GM23248 (cell line): ENCODE results near the gene TMEM263. TPM values are rescaled to one million over a fixed set of nuclear protein-coding genes. Genes with fewer than 3 reads are reported as not detected.

ENCODE experiments used
- DNase-seq: peaks from one replicate; pipeline ENCODE4 v3.0.0-alpha.2; 2015
- H2AFZ ChIP-seq: fragments of 200-600 bp; sonication (generic); 2 replicates; pipeline ENCODE4 v1.6.1; 2016; ENCODE audit warnings: antibody characterized with exemption
- H3F3A ChIP-seq: fragments of 200-600 bp; sonication (generic); 2 replicates; pipeline ENCODE4 v1.6.1; 2016; ENCODE audit warnings: mild to moderate bottlenecking, antibody characterized with exemption, mixed run types; ENCODE audit not compliant: insufficient read depth
- H3K27ac ChIP-seq: fragments of 200-600 bp; sonication (generic); 2 replicates; pipeline ENCODE4 v1.5.1; 2016; ENCODE audit warnings: mild to moderate bottlenecking
- H3K27me3 ChIP-seq: fragments of 200-600 bp; sonication (generic); replicated peaks from 2 replicates; pipeline ENCODE4 v1.6.1; 2016; ENCODE audit warnings: mild to moderate bottlenecking; ENCODE audit not compliant: insufficient read depth
- H3K36me3 ChIP-seq: fragments of 200-600 bp; sonication (generic); 2 replicates; pipeline ENCODE4 v1.6.1; 2016; ENCODE audit warnings: low read depth, mild to moderate bottlenecking
- H3K4me1 ChIP-seq: fragments of 200-600 bp; sonication (generic); 2 replicates; pipeline ENCODE4 v1.6.1; 2016; ENCODE audit warnings: mild to moderate bottlenecking; ENCODE audit not compliant: insufficient read depth
- H3K4me2 ChIP-seq: fragments of 200-600 bp; sonication (generic); one replicate; pipeline ENCODE4 v1.6.1; 2016; ENCODE audit warnings: mild to moderate bottlenecking; ENCODE audit not compliant: unreplicated experiment
- H3K4me3 ChIP-seq: fragments of 200-600 bp; sonication (generic); 2 replicates; pipeline ENCODE4 v1.5.1; 2016; ENCODE audit warnings: mild to moderate bottlenecking
- H3K79me2 ChIP-seq: fragments of 200-600 bp; sonication (generic); 2 replicates; pipeline ENCODE4 v1.6.1; 2016; ENCODE audit warnings: mild to moderate bottlenecking; ENCODE audit not compliant: insufficient read depth
- H3K9ac ChIP-seq: fragments of 200-600 bp; sonication (generic); 2 replicates; pipeline ENCODE4 v1.6.1; 2016; ENCODE audit warnings: mild to moderate bottlenecking
- H3K9me2 ChIP-seq: fragments of 200-600 bp; sonication (generic); 2 replicates; pipeline ENCODE4 v1.6.1; 2016; ENCODE audit warnings: mixed run types, mild to moderate bottlenecking, moderate library complexity; ENCODE audit not compliant: insufficient read depth
- H3K9me3 ChIP-seq: fragments of 200-600 bp; sonication (generic); one replicate; pipeline ENCODE4 v1.6.1; 2017; ENCODE audit warnings: low read depth
- H4K20me1 ChIP-seq: fragments of 200-600 bp; sonication (generic); 2 replicates; pipeline ENCODE4 v1.6.0; 2016; ENCODE audit not compliant: insufficient read depth
- EZH2 ChIP-seq: fragments of 200-600 bp; sonication (generic); IDR thresholded peaks from 2 replicates; pipeline ENCODE4 v1.6.1; 2018; ENCODE audit warnings: antibody characterized with exemption, mild to moderate bottlenecking; ENCODE audit not compliant: insufficient read depth, poor library complexity, severe bottlenecking
- EZH2phosphoT487 ChIP-seq: fragments of 200-600 bp; sonication (generic); IDR thresholded peaks from 2 replicates; pipeline ENCODE4 v1.6.1; 2018; ENCODE audit warnings: antibody characterized with exemption, moderate library complexity, mild to moderate bottlenecking, low read depth; ENCODE audit not compliant: insufficient read depth
- WGBS, 2 experiments: methylation state at CpG; one replicate each; pipeline ENCODE4 v1.1.6; 2015 to 2017; ENCODE audit warnings: low lambda C conversion rate in 2 of 2, low coverage in 1 of 2; ENCODE audit errors: missing lambda C conversion rate in 2 of 2; 5-methylcytosine and 5-hydroxymethylcytosine counted together
- in situ Hi-C: fragments of 300-500 bp; cut with MboI; formaldehyde crosslinking; loops from 2 replicates; pipeline ENCODE4 v1.15.0; 2020
- polyA plus RNA-seq: library from polyadenylated mRNA; unstranded; fragments of >200 nt; fragmentation: Nextera tagmentation; extraction: Ambion mirVana; gene quantifications from 2 replicates; pipeline ENCODE4 v1.2.1, GENCODE V29; 2016
- total RNA-seq: library from RNA; depleted of rRNA; stranded (reverse); fragments of >200 nt; shearing (Covaris generic); gene quantifications from 2 replicates; pipeline ENCODE4 v1.2.3, GENCODE V29; 2014

TMEM263 gene
- total and polyA plus RNA-seq, 2 experiments from 2014 or later, result 136 to 147 TPM

- no peak overlapping the region for H3K9ac ChIP-seq
- no peak overlapping the region for H2AFZ ChIP-seq
- no peaks in the 10 kb centered on the region for H3K9me2 ChIP-seq
- 82 to 89% methylated on average over 2 of the region's 2 CpGs for WGBS, 2 experiments
- H3K4me2 ChIP-seq, result no peak overlapping the region
- no peaks in the 10 kb centered on the region for H3K27me3 ChIP-seq
- H3K79me2 ChIP-seq, result no peaks in the 10 kb centered on the region
- H3F3A ChIP-seq, result no peaks in the 10 kb centered on the region
- H3K9me3 ChIP-seq, result no peaks in the 10 kb centered on the region
- H3K27ac ChIP-seq, result no peak overlapping the region
- TF ChIP-seq EZH2, result no peak
- TF ChIP-seq EZH2phosphoT487, result no peak
- H3K36me3 ChIP-seq, result no peaks in the 10 kb centered on the region; the same call in 1 of the 2 replicates
- H3K4me3 ChIP-seq, result no peak overlapping the region
- in situ Hi-C loops, result no loop called here
- no peaks in the 10 kb centered on the region for H3K4me1 ChIP-seq
- DNase-seq, result no peak
- H4K20me1 ChIP-seq, result no peaks in the 10 kb centered on the region
These were observed 12.9 kb upstream of the TMEM263 start for GRCh38 chr12:106942775-106943174.

GRCh38 chr12:106945261-106945851, 10.4 kb upstream of the TMEM263 start:
- in situ Hi-C loops, result no loop called here
- no peaks in the 10 kb centered on the region; the same call in 1 of the 2 replicates for H3K36me3 ChIP-seq
- no peak overlapping the region for H3K4me2 ChIP-seq
- H3K9ac ChIP-seq, result no peak overlapping the region
- H3K9me2 ChIP-seq, result no peaks in the 10 kb centered on the region
- no peak for DNase-seq
- no peaks in the 10 kb centered on the region for H3K4me1 ChIP-seq
- H3F3A ChIP-seq, result no peaks in the 10 kb centered on the region
- TF ChIP-seq EZH2 (no peak), EZH2phosphoT487 (no peak)
- H2AFZ ChIP-seq, result no peak overlapping the region
- no peaks in the 10 kb centered on the region for H4K20me1 ChIP-seq
- H3K79me2 ChIP-seq, result no peaks in the 10 kb centered on the region
- H3K27me3 ChIP-seq, result no peaks in the 10 kb centered on the region
- no peak overlapping the region for H3K4me3 ChIP-seq
- H3K9me3 ChIP-seq, result no peaks in the 10 kb centered on the region
- 0% methylated on average over 1 of the region's 1 CpG for WGBS, 2 experiments
- no peak overlapping the region for H3K27ac ChIP-seq

- H3K9ac ChIP-seq, result no peak overlapping the region
- no peaks in the 10 kb centered on the region for H3F3A ChIP-seq
- no peak for TF ChIP-seq EZH2phosphoT487
- TF ChIP-seq EZH2, result no peak
- H3K4me3 ChIP-seq, result no peak overlapping the region
- H3K4me1 ChIP-seq, result no peaks in the 10 kb centered on the region
- H4K20me1 ChIP-seq, result no peaks in the 10 kb centered on the region
- no peak for DNase-seq
- no peaks in the 10 kb centered on the region for H3K27me3 ChIP-seq
- H3K27ac ChIP-seq, result no peak overlapping the region
- in situ Hi-C loops, result no loop called here
- H3K4me2 ChIP-seq, result no peak overlapping the region
- no peak overlapping the region for H2AFZ ChIP-seq
- no peaks in the 10 kb centered on the region; the same call in 1 of the 2 replicates for H3K36me3 ChIP-seq
- no peaks in the 10 kb centered on the region for H3K79me2 ChIP-seq
- no peaks in the 10 kb centered on the region for H3K9me2 ChIP-seq
- no peaks in the 10 kb centered on the region for H3K9me3 ChIP-seq
These were observed 8.2 kb upstream of the TMEM263 start for GRCh38 chr12:106947461-106947860.

- DNase-seq, result no peak
- Histone ChIP-seq H2AFZ (no peak overlapping the region), H3K4me1 (0 out of 2 replicates have a peak, but pooled peaks cover 10% of the 10 kb centered on the region), H3K4me3 (no peak overlapping the region), H3F3A (peaks cover 9% of the 10 kb centered on the region; the same call in 1 of the 2 replicates), H3K9me2 (no peaks in the 10 kb centered on the region), H3K79me2 (peaks cover 10% of the 10 kb centered on the region), H3K27me3 (no peaks in the 10 kb centered on the region), H3K9me3 (no peaks in the 10 kb centered on the region), H3K27ac (no peak overlapping the region), H4K20me1 (no peaks in the 10 kb centered on the region), H3K9ac (no peak overlapping the region), H3K4me2 (no peak overlapping the region), H3K36me3 (no peaks in the 10 kb centered on the region; the same call in 1 of the 2 replicates)
- 89 to 92% methylated on average over 5 of the region's 5 CpGs for WGBS, 2 experiments
- in situ Hi-C loops, result no loop called here
- TF ChIP-seq EZH2, result no peak
- TF ChIP-seq EZH2phosphoT487, result no peak
These were observed 5.1 kb upstream of the TMEM263 start for GRCh38 chr12:106950591-106950990.
